ENCODE data around the gene LOXHD1. TPM values are rescaled to one million over a fixed set of nuclear protein-coding genes. Genes with fewer than 3 reads are reported as not detected.

Gene LOXHD1
- total RNA-seq, 1 experiment from 2014 or later = not detected

- BruUV-seq (replicated peaks) = no TSS peak
- H3K9me3 Mint-ChIP-seq (ENCODE audit: unreplicated experiment) = peaks cover 13% of the 10 kb centered on the region
- CTCF ChIA-PET = no interaction called here
- intact Hi-C loops (cut with micrococcal nuclease; ENCODE audit: unreplicated experiment) = loop anchor here (2.0 kb wide), 2 partner anchors 251 to 379 kb away; no protein-coding TSS in a partner anchor
- no peak overlapping the region for H3K4me3 ChIP-seq (ENCODE audit: low read depth, low read length)
- no peaks in the 10 kb centered on the region for H3K36me3 Mint-ChIP-seq (ENCODE audit: insufficient read depth, unreplicated experiment)
- DNase-seq = no peak
- POLR2A ChIA-PET = no interaction called here
- no peaks in the 10 kb centered on the region for H3K36me3 ChIP-seq (ENCODE audit: control insufficient read depth, insufficient read depth, low read length)
- H3K27me3 ChIP-seq (replicated peaks; ENCODE audit: control insufficient read depth, insufficient read depth, low read length) = no peaks in the 10 kb centered on the region
- H3K9me3 ChIP-seq = no peaks in the 10 kb centered on the region
- H3K4me3 Mint-ChIP-seq (ENCODE audit: unreplicated experiment) = no peak overlapping the region
- H3K27ac Mint-ChIP-seq (ENCODE audit: unreplicated experiment) = no peak overlapping the region
- no peaks in the 10 kb centered on the region for H3K4me1 Mint-ChIP-seq (ENCODE audit: low read depth, unreplicated experiment)
- H3K27me3 Mint-ChIP-seq (ENCODE audit: insufficient read depth, unreplicated experiment) = peaks cover 10% of the 10 kb centered on the region
- TF ChIP-seq, protein P1, sequence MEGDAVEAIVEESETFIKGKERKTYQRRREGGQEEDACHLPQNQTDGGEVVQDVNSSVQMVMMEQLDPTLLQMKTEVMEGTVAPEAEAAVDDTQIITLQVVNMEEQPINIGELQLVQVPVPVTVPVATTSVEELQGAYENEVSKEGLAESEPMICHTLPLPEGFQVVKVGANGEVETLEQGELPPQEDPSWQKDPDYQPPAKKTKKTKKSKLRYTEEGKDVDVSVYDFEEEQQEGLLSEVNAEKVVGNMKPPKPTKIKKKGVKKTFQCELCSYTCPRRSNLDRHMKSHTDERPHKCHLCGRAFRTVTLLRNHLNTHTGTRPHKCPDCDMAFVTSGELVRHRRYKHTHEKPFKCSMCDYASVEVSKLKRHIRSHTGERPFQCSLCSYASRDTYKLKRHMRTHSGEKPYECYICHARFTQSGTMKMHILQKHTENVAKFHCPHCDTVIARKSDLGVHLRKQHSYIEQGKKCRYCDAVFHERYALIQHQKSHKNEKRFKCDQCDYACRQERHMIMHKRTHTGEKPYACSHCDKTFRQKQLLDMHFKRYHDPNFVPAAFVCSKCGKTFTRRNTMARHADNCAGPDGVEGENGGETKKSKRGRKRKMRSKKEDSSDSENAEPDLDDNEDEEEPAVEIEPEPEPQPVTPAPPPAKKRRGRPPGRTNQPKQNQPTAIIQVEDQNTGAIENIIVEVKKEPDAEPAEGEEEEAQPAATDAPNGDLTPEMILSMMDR (IDR thresholded peaks at IDR 0.05; ENCODE audit: insufficient read depth in 1 of 2, low read depth in 1 of 2, low read length in 1 of 2, severe bottlenecking in 1 of 2, unreplicated experiment in 1 of 2) = no peak
- H3K4me1 ChIP-seq = no peaks in the 10 kb centered on the region
Observed at GRCh38 chr18:46659484-46659883, 2.5 kb upstream of the LOXHD1 start.

DNA sequence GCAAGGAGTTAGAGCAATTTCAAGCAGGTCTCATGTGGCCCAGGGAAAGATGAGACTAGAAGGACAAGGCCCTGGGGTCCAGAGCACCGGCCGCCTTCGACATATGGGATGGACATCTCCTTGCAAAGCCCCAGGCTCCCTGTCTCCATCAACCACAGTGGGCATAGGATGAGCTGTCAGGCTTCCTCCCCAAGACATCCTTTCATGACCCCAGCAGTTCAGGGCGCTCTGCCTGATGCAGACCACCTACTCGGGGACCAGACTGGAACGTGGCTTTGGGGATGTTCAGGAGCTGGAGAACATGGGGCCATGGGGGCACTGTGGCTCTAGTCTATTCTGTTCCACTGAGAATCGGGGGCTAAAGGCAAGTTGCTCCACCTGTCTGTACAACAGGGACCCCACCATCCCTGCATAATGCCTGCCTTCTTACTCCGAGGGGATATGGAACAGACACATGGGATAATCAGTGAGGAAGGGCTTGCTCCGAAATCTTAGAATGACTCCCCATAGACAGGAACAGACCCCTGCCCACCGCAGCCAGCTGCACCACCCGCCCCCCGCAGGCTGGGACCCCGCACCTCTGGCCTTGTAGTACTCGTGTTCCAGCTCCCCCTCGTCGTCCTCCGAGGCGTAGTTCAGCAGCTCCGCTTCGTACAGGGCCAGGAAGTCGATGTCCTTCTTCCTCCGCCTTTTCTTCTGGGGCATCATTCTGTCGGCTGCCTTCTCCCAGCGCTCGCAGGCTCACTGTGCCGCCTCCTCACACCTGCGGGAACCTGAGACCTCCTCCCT lies 500 bp downstream of the LOXHD1 start:
- POLR2A ChIA-PET = no interaction called here
- intact Hi-C loops (cut with micrococcal nuclease; ENCODE audit: unreplicated experiment) = no loop called here

GRCh38 chr18:46652372-46652771 lies 4.6 kb downstream of the LOXHD1 start:
- POLR2A ChIA-PET = no interaction called here
- Histone ChIP-seq H3K9me3 (no peaks in the 10 kb centered on the region), H3K27me3 (replicated peaks; ENCODE audit: control insufficient read depth, insufficient read depth, low read length) (no peaks in the 10 kb centered on the region), H3K4me3 (ENCODE audit: low read depth, low read length) (no peak overlapping the region), H3K4me1 (no peaks in the 10 kb centered on the region), H3K36me3 (ENCODE audit: control insufficient read depth, insufficient read depth, low read length) (no peaks in the 10 kb centered on the region)
- Mint-ChIP-seq H3K4me3 (ENCODE audit: unreplicated experiment) (no peak overlapping the region), H3K27ac (ENCODE audit: unreplicated experiment) (no peak overlapping the region), H3K4me1 (ENCODE audit: low read depth, unreplicated experiment) (no peaks in the 10 kb centered on the region), H3K27me3 (ENCODE audit: insufficient read depth, unreplicated experiment) (peaks cover 6% of the 10 kb centered on the region), H3K9me3 (ENCODE audit: unreplicated experiment) (no peaks in the 10 kb centered on the region), H3K36me3 (ENCODE audit: insufficient read depth, unreplicated experiment) (no peaks in the 10 kb centered on the region)
- TF ChIP-seq, protein P1 (IDR thresholded peaks at IDR 0.05; ENCODE audit: insufficient read depth in 1 of 2, low read depth in 1 of 2, low read length in 1 of 2, severe bottlenecking in 1 of 2, unreplicated experiment in 1 of 2) = no peak
- intact Hi-C loops (cut with micrococcal nuclease; ENCODE audit: unreplicated experiment) = no loop called here
- BruUV-seq (replicated peaks) = no TSS peak
- no peak for DNase-seq
- CTCF ChIA-PET = no interaction called here

More for the DNA sequence above, 500 bp downstream of the LOXHD1 start:
- H3K9me3 ChIP-seq = no peaks in the 10 kb centered on the region
- H3K4me3 ChIP-seq (ENCODE audit: low read depth, low read length) = no peak overlapping the region
- CTCF ChIA-PET = no interaction called here
- H3K36me3 Mint-ChIP-seq (ENCODE audit: insufficient read depth, unreplicated experiment) = no peaks in the 10 kb centered on the region
- peaks cover 6% of the 10 kb centered on the region for H3K27me3 Mint-ChIP-seq (ENCODE audit: insufficient read depth, unreplicated experiment)
- no peaks in the 10 kb centered on the region for H3K9me3 Mint-ChIP-seq (ENCODE audit: unreplicated experiment)
- no peak for DNase-seq
- no peaks in the 10 kb centered on the region for H3K4me1 ChIP-seq
- H3K27me3 ChIP-seq (replicated peaks; ENCODE audit: control insufficient read depth, insufficient read depth, low read length) = no peaks in the 10 kb centered on the region
- TF ChIP-seq, protein P1 (IDR thresholded peaks at IDR 0.05; ENCODE audit: insufficient read depth in 1 of 2, low read depth in 1 of 2, low read length in 1 of 2, severe bottlenecking in 1 of 2, unreplicated experiment in 1 of 2) = no peak
- no TSS peak for BruUV-seq (replicated peaks)
- no peaks in the 10 kb centered on the region for H3K4me1 Mint-ChIP-seq (ENCODE audit: low read depth, unreplicated experiment)
- H3K36me3 ChIP-seq (ENCODE audit: control insufficient read depth, insufficient read depth, low read length) = no peaks in the 10 kb centered on the region
- H3K4me3 Mint-ChIP-seq (ENCODE audit: unreplicated experiment) = no peak overlapping the region
- H3K27ac Mint-ChIP-seq (ENCODE audit: unreplicated experiment) = no peak overlapping the region

Data from Caco-2 (cell line).